Measurements from ENCODE around the gene KLHL28. TPM values are rescaled to one million over a fixed set of nuclear protein-coding genes. Genes with fewer than 3 reads are reported as not detected.

KLHL28 gene
- total and polyA plus RNA-seq, 10 of the 15 experiments (the other 5 are each of a cell fraction or from before 2014, with no cell fraction given): 2.7 to 9.8 (median 6.2) TPM

DNA sequence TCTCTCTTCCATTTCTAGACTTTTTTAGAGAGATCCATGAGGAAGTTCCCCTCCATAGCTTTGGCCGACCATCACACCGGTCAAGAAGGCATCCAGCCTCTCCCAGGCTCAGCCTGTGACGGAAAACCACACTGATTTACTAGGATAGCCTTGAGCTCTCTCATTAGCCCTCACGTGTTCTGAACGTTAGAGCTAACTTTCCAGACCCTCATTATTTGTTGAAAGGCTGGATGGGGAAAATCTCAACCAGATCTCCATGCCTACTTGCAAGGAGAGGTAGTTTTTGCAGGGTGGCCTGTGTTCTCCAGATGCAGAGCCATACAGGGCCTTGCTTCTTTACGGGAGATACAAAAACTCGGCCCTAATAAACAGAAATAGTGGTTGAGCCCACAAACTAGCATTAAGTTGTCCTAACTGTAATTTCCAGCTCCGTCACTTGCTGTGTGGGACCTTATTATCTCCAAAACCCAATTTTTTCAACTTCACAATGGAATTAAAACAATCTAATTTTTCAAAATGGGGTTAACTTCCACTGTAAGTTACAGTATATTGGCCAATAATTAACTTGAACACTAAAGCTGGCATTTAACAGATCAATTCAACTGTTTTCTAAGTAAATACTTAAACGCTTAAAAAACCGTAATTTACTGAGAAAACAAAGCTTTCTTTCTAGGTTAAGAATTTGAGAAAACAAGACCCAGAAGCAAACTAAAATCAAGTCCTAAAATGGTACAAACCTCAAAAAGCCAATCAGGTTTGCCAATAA lies 65.3 kb downstream of the KLHL28 start:
- RAD21 ChIA-PET (ENCODE audit: unreplicated experiment): interaction anchor here (0.6 to 0.8 kb wide), 2 partner anchors 17 to 95 kb away, joined by 3 to 4 read pairs; no protein-coding TSS in a partner anchor
- H3K79me2 ChIP-seq (ENCODE audit: control insufficient read depth, insufficient read depth, low read length): no peaks in the 10 kb centered on the region
- H3K27me3 ChIP-seq (replicated peaks in 1 of 2; ENCODE audit: control insufficient read depth in 2 of 2, insufficient read depth in 2 of 2, low read length in 1 of 2): no peaks in the 10 kb centered on the region
- peak overlapping the region; percentile 48; the same call in 1 of the 2 replicates for H3K27ac ChIP-seq (ENCODE audit: control insufficient read depth, insufficient read depth)
- no peak overlapping the region; the same call in 1 of the 2 replicates for H3K4me2 ChIP-seq (ENCODE audit: control insufficient read depth, insufficient read depth)
- TF ChIP-seq, protein P1, sequence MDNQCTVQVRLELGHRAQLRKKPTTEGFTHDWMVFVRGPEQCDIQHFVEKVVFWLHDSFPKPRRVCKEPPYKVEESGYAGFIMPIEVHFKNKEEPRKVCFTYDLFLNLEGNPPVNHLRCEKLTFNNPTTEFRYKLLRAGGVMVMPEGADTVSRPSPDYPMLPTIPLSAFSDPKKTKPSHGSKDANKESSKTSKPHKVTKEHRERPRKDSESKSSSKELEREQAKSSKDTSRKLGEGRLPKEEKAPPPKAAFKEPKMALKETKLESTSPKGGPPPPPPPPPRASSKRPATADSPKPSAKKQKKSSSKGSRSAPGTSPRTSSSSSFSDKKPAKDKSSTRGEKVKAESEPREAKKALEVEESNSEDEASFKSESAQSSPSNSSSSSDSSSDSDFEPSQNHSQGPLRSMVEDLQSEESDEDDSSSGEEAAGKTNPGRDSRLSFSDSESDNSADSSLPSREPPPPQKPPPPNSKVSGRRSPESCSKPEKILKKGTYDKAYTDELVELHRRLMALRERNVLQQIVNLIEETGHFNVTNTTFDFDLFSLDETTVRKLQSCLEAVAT (IDR thresholded peaks at IDR 0.05): 0 out of 2 replicates have a peak, but pooled peaks have one; percentile 28
- TF ChIP-seq MEF2A (IDR thresholded peaks at IDR 0.05; ENCODE audit: insufficient read depth, low read depth, low read length): no peak
- peak; percentile 59; the same call in 1 of the 2 replicates for TF ChIP-seq ATF7 (IDR thresholded peaks at IDR 0.05; ENCODE audit: low read depth)
- TF ChIP-seq, protein P2, sequence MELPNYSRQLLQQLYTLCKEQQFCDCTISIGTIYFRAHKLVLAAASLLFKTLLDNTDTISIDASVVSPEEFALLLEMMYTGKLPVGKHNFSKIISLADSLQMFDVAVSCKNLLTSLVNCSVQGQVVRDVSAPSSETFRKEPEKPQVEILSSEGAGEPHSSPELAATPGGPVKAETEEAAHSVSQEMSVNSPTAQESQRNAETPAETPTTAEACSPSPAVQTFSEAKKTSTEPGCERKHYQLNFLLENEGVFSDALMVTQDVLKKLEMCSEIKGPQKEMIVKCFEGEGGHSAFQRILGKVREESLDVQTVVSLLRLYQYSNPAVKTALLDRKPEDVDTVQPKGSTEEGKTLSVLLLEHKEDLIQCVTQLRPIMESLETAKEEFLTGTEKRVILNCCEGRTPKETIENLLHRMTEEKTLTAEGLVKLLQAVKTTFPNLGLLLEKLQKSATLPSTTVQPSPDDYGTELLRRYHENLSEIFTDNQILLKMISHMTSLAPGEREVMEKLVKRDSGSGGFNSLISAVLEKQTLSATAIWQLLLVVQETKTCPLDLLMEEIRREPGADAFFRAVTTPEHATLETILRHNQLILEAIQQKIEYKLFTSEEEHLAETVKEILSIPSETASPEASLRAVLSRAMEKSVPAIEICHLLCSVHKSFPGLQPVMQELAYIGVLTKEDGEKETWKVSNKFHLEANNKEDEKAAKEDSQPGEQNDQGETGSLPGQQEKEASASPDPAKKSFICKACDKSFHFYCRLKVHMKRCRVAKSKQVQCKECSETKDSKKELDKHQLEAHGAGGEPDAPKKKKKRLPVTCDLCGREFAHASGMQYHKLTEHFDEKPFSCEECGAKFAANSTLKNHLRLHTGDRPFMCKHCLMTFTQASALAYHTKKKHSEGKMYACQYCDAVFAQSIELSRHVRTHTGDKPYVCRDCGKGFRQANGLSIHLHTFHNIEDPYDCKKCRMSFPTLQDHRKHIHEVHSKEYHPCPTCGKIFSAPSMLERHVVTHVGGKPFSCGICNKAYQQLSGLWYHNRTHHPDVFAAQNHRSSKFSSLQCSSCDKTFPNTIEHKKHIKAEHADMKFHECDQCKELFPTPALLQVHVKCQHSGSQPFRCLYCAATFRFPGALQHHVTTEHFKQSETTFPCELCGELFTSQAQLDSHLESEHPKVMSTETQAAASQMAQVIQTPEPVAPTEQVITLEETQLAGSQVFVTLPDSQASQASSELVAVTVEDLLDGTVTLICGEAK (IDR thresholded peaks at IDR 0.05; ENCODE audit: borderline replicate concordance): peak; percentile 47; the same call in 1 of the 2 replicates
- TF ChIP-seq NR2C2 (IDR thresholded peaks at IDR 0.05; ENCODE audit: borderline replicate concordance, control insufficient read depth, insufficient read length, low read depth): no peak
- SMC1A ChIA-PET (ENCODE audit: uncharacterized antibody, unreplicated experiment): interaction anchor here (0.7 to 1.9 kb wide), 8 partner anchors 10 to 356 kb away, joined by 3 to 8 read pairs (median 3); partner anchors contain the start of genes KLHL28, MIS18BP1 and TOGARAM1
- H3K4me3 ChIP-seq: peak overlapping the region; percentile 32; the same call in 1 of the 2 replicates
- DNase-seq (ENCODE audit: low read depth, low spot score) (no peak), FAIRE-seq (peak; percentile 96), ATAC-seq (no peak)
- H3K9ac ChIP-seq (ENCODE audit: control insufficient read depth, insufficient read depth, low read length): 0 out of 2 replicates have a peak overlapping the region, but pooled peaks have one; percentile 12
- no peaks in the 10 kb centered on the region for H3K36me3 ChIP-seq (ENCODE audit: control insufficient read depth in 2 of 2, insufficient read depth in 2 of 2, low read length in 1 of 2)
- intact Hi-C loops (cut with micrococcal nuclease; ENCODE audit: unreplicated experiment) (loop anchor here (1.0 to 5.0 kb wide), 4 partner anchors 66 to 356 kb away; partner anchors contain the start of genes FANCM, MIS18BP1 and TOGARAM1), in situ Hi-C loops (cut with MboI) (no loop called here)
- no peaks in the 10 kb centered on the region for H3K4me1 ChIP-seq (ENCODE audit: control insufficient read depth, insufficient read depth, low read length)
- WGBS (ENCODE audit: insufficient coverage, insufficient replicate concordance, low lambda C conversion rate, missing lambda C conversion rate): 78% methylated on average over 10 of the region's 10 CpGs
- CTCF ChIA-PET: interaction anchor here (0.6 to 2.3 kb wide), 5 partner anchors 17 to 837 kb away, joined by 3 to 10 read pairs (median 4); partner anchors contain the start of gene MIS18BP1
- BruUV-seq (replicated peaks): TSS peak; percentile 93
- POLR2A ChIA-PET: interaction anchor here (0.6 to 0.9 kb wide), 5 partner anchors 16 to 356 kb away, joined by 3 to 4 read pairs (median 3); partner anchors contain the start of gene MIS18BP1
- peaks cover 3% of the 10 kb centered on the region; the same call in 2 of the 3 replicates for H3K9me3 ChIP-seq (replicated peaks; ENCODE audit: control insufficient read depth, insufficient read depth, low read length)
- H2AFZ ChIP-seq (ENCODE audit: control insufficient read depth, low read depth, low read length): peak overlapping the region; percentile 78
- H4K20me1 ChIP-seq (ENCODE audit: control insufficient read depth, insufficient read depth): no peaks in the 10 kb centered on the region

Data from GM12878 (cell line).